GM12864 (cell line): ENCODE measurements around the gene PRAMEF1.

ENCODE experiments used
- DNase-seq: peaks from one replicate; pipeline ENCODE4 v3.0.0-alpha.2; 2011; ENCODE audit warnings: low read depth
- H3K4me3 ChIP-seq: 2 replicates; pipeline ENCODE4 v1.5.1; 2011; ENCODE audit warnings: mild to moderate bottlenecking, low read depth, low read length, control low read depth
- CTCF ChIP-seq: IDR thresholded peaks from 2 replicates; pipeline ENCODE4 v1.5.1; 2011; ENCODE audit warnings: low read depth, mild to moderate bottlenecking, moderate library complexity, low read length, control low read depth, inconsistent platforms; ENCODE audit errors: missing control alignments

PRAMEF1 gene

GRCh38 chr1:12769031-12769430, 22.2 kb upstream of the PRAMEF1 start:
- no peak for TF ChIP-seq CTCF
- H3K4me3 ChIP-seq: no peak overlapping the region
- DNase-seq: no peak

- no peak for TF ChIP-seq CTCF
- no peak for DNase-seq
- no peak overlapping the region for H3K4me3 ChIP-seq
These were observed 21.2 kb upstream of the PRAMEF1 start for GRCh38 chr1:12769976-12770505.

- no peak for DNase-seq
- no peak overlapping the region for H3K4me3 ChIP-seq
- no peak for TF ChIP-seq CTCF
These were observed 20.6 kb upstream of the PRAMEF1 start for GRCh38 chr1:12770620-12771019.

- no peak overlapping the region for H3K4me3 ChIP-seq
- TF ChIP-seq CTCF: no peak
- DNase-seq: no peak
These were observed 20.0 kb upstream of the PRAMEF1 start for GRCh38 chr1:12771186-12771585.

GRCh38 chr1:12772520-12772919, 18.7 kb upstream of the PRAMEF1 start:
- no peak overlapping the region for H3K4me3 ChIP-seq
- no peak for DNase-seq
- TF ChIP-seq CTCF: no peak

GRCh38 chr1:12773438-12773837, 17.8 kb upstream of the PRAMEF1 start, which contains the start of gene PRAMEF12:
Gene PRAMEF12, plus strand, starts transcription at chr1:12773738. Its CDS starts 1,130 bp downstream, at chr1:12774868.
- no peak for DNase-seq
- no peak within 1 kb of the TSS for H3K4me3 ChIP-seq
- TF ChIP-seq CTCF: no peak

GRCh38 chr1:12774801-12775345, 16.3 kb upstream of the PRAMEF1 start:
- H3K4me3 ChIP-seq: no peak overlapping the region
- no peak for DNase-seq
- TF ChIP-seq CTCF: no peak
